Neural cell (in vitro differentiated cells): Measurements from ENCODE around the gene RBM14.

Experiments
- CTCF ChIP-seq: fragments of 450-650 bp; IDR thresholded peaks from 2 replicates; pipeline ENCODE4 v1.5.1; 2014; ENCODE audit warnings: antibody characterized with exemption, mild to moderate bottlenecking, moderate library complexity; ENCODE audit not compliant: poor library complexity, severe bottlenecking
- EP300 ChIP-seq: fragments of 450-650 bp; conservative IDR thresholded peaks from 2 replicates; pipeline ENCODE4 v1.6.1; 2014; ENCODE audit warnings: antibody characterized with exemption, mild to moderate bottlenecking, moderate library complexity; ENCODE audit not compliant: poor library complexity, severe bottlenecking
- EZH2 ChIP-seq: fragments of 200-600, 300-800 bp; shearing (Covaris generic), sonication (generic); IDR thresholded peaks from 2 replicates; pipeline ENCODE4 v1.6.1; 2014; ENCODE audit warnings: antibody characterized with exemption, low read length, borderline replicate concordance, mild to moderate bottlenecking; ENCODE audit not compliant: insufficient read depth, poor library complexity, severe bottlenecking
- POLR2AphosphoS5 ChIP-seq: IDR thresholded peaks from 2 replicates; pipeline ENCODE4 v1.6.1; 2012
- RAD21 ChIP-seq: fragments of 450-650 bp; conservative IDR thresholded peaks from 2 replicates; pipeline ENCODE4 v1.6.1; 2014; ENCODE audit warnings: antibody characterized with exemption, mild to moderate bottlenecking, moderate library complexity
- REST ChIP-seq: IDR thresholded peaks from 2 replicates; pipeline ENCODE4 v1.6.1; 2012; ENCODE audit warnings: borderline replicate concordance
- SMC3 ChIP-seq: fragments of 450-650 bp; conservative IDR thresholded peaks from 2 replicates; pipeline ENCODE4 v1.6.1; 2014; ENCODE audit warnings: antibody characterized with exemption, mild to moderate bottlenecking, moderate library complexity; ENCODE audit not compliant: poor library complexity
- TAF1 ChIP-seq: IDR thresholded peaks from 2 replicates; pipeline ENCODE4 v1.6.1; 2012; ENCODE audit warnings: low read depth

- TF ChIP-seq CTCF = no peak
- peak; percentile 100 for TF ChIP-seq POLR2AphosphoS5
- peak; percentile 17 for TF ChIP-seq EP300
- peak; percentile 99 for TF ChIP-seq TAF1
- TF ChIP-seq REST = peak; percentile 96
- TF ChIP-seq EZH2 = no peak
- TF ChIP-seq RAD21 = no peak
- TF ChIP-seq SMC3 = peak; percentile 31
Observed at GRCh38 chr11:66616379-66617154, at the start of gene RBM14.
